GM12872 (cell line): ENCODE data around the gene YIF1B.

Experiments
- CTCF ChIP-seq: IDR thresholded peaks from 3 replicates; pipeline ENCODE4 v1.5.1; 2011; ENCODE audit warnings: low read depth, mild to moderate bottlenecking, low read length, moderate library complexity; ENCODE audit not compliant: insufficient read depth

YIF1B gene

GRCh38 chr19:38276942-38277517, 38.7 kb downstream of the YIF1B start:
- no peak for TF ChIP-seq CTCF

- no peak for TF ChIP-seq CTCF
Observed at GRCh38 chr19:38274739-38275138, 41.0 kb downstream of the YIF1B start.

- TF ChIP-seq CTCF, result no peak
Observed at GRCh38 chr19:38273499-38273898, 42.2 kb downstream of the YIF1B start.

- TF ChIP-seq CTCF, result no peak
Observed at GRCh38 chr19:38270587-38271167, 45.1 kb downstream of the YIF1B start.

- TF ChIP-seq CTCF, result no peak
Observed at GRCh38 chr19:38268539-38268938, 47.2 kb downstream of the YIF1B start.

GRCh38 chr19:38267761-38268483, 47.8 kb downstream of the YIF1B start:
- no peak for TF ChIP-seq CTCF

GRCh38 chr19:38266981-38267597, 48.7 kb downstream of the YIF1B start:
- TF ChIP-seq CTCF, result no peak
